H9 (cell line): ENCODE results near the gene MAST4. TPM values are rescaled to one million over a fixed set of nuclear protein-coding genes. Genes with fewer than 3 reads are reported as not detected.

Experiments
- DNase-seq: peaks from one replicate; pipeline ENCODE4 v3.0.0-alpha.2; 2017
- H2AFZ ChIP-seq: one replicate; pipeline ENCODE4 v1.6.1; 2013; ENCODE audit warnings: mild to moderate bottlenecking, low read length, control low read depth, moderate library complexity
- H2AK5ac ChIP-seq: 2 replicates; pipeline ENCODE4 v1.6.1; 2013; ENCODE audit warnings: low read length, control low read depth, mixed read lengths; ENCODE audit not compliant: insufficient read length
- H2BK120ac ChIP-seq: one replicate; pipeline ENCODE4 v1.6.1; 2013; ENCODE audit warnings: low read depth, mild to moderate bottlenecking, low read length, control low read depth, inconsistent platforms; ENCODE audit not compliant: poor library complexity, severe bottlenecking
- H2BK12ac ChIP-seq: 2 replicates; pipeline ENCODE4 v1.6.1; 2013; ENCODE audit warnings: low read length, control low read depth, mixed read lengths, low read depth; ENCODE audit not compliant: insufficient read length
- H2BK15ac ChIP-seq: 2 replicates; pipeline ENCODE4 v1.6.1; 2013; ENCODE audit warnings: low read depth, low read length, control low read depth
- H2BK20ac ChIP-seq: one replicate; pipeline ENCODE4 v1.6.1; 2013; ENCODE audit warnings: low read depth, mild to moderate bottlenecking, low read length, control low read depth, inconsistent platforms; ENCODE audit not compliant: poor library complexity, severe bottlenecking
- H2BK5ac ChIP-seq: 2 replicates; pipeline ENCODE4 v1.6.1; 2013; ENCODE audit warnings: low read length, control low read depth, mixed read lengths; ENCODE audit not compliant: insufficient read length
- H3K14ac ChIP-seq: 2 replicates; pipeline ENCODE4 v1.6.1; 2013; ENCODE audit warnings: low read length, control low read depth; ENCODE audit not compliant: insufficient read depth
- H3K18ac ChIP-seq: 2 replicates; pipeline ENCODE4 v1.6.1; 2013; ENCODE audit warnings: low read depth, mild to moderate bottlenecking, mixed read lengths, low read length, control low read depth; ENCODE audit not compliant: insufficient read length
- H3K23ac ChIP-seq: 2 replicates; pipeline ENCODE4 v1.6.1; 2013; ENCODE audit warnings: low read length, control low read depth, mixed read lengths, low read depth; ENCODE audit not compliant: insufficient read length
- H3K23me2 ChIP-seq: 2 replicates; pipeline ENCODE4 v1.6.1; 2013; ENCODE audit warnings: low read depth, mild to moderate bottlenecking, mixed read lengths, low read length, control low read depth; ENCODE audit not compliant: insufficient read length, poor library complexity, severe bottlenecking
- H3K27ac ChIP-seq: 2 replicates; pipeline ENCODE4 v1.5.1; 2013; ENCODE audit warnings: low read length, control low read depth, mixed read lengths, low read depth; ENCODE audit not compliant: insufficient read length
- H3K27me3 ChIP-seq: 2 replicates; pipeline ENCODE4 v1.6.1; 2013; ENCODE audit warnings: low read length, control low read depth, inconsistent platforms; ENCODE audit not compliant: insufficient read depth
- H3K4ac ChIP-seq: 2 replicates; pipeline ENCODE4 v1.6.1; 2013; ENCODE audit warnings: low read depth, mild to moderate bottlenecking, control low read depth, inconsistent platforms, low read length, moderate library complexity
- H3K4me1 ChIP-seq: 2 replicates; pipeline ENCODE4 v1.6.1; 2013; ENCODE audit warnings: low read length, control low read depth, inconsistent platforms; ENCODE audit not compliant: insufficient read depth
- H3K4me2 ChIP-seq: 2 replicates; pipeline ENCODE4 v1.6.1; 2013; ENCODE audit warnings: low read length, control low read depth, mixed read lengths; ENCODE audit not compliant: insufficient read length, insufficient read depth
- H3K56ac ChIP-seq: 2 replicates; pipeline ENCODE4 v1.6.1; 2013; ENCODE audit warnings: low read depth, mild to moderate bottlenecking, mixed read lengths, low read length, control low read depth; ENCODE audit not compliant: insufficient read length
- H3K79me1 ChIP-seq: 2 replicates; pipeline ENCODE4 v1.6.1; 2013; ENCODE audit warnings: low read depth, mild to moderate bottlenecking, moderate library complexity, low read length, control low read depth, inconsistent platforms; ENCODE audit not compliant: insufficient read depth, poor library complexity, severe bottlenecking
- H3K79me2 ChIP-seq: 2 replicates; pipeline ENCODE4 v1.6.1; 2013; ENCODE audit warnings: low read length, control low read depth, inconsistent platforms; ENCODE audit not compliant: insufficient read depth
- H3K9ac ChIP-seq: 2 replicates; pipeline ENCODE4 v1.6.1; 2013; ENCODE audit warnings: low read length, control low read depth, mixed read lengths; ENCODE audit not compliant: insufficient read length; ENCODE audit errors: extremely low read depth
- H3K9me3 ChIP-seq: one replicate; pipeline ENCODE4 v1.6.1; 2013; ENCODE audit warnings: low read depth, low read length, inconsistent platforms; ENCODE audit not compliant: control insufficient read depth
- H3T11ph ChIP-seq: one replicate; pipeline ENCODE4 v1.6.1; 2013; ENCODE audit warnings: mild to moderate bottlenecking, low read length, control low read depth, inconsistent platforms
- H4K20me1 ChIP-seq: one replicate; pipeline ENCODE4 v1.6.1; 2013; ENCODE audit not compliant: control insufficient read depth, insufficient read length, insufficient read depth
- H4K5ac ChIP-seq: 2 replicates; pipeline ENCODE4 v1.6.1; 2013; ENCODE audit warnings: low read depth, mild to moderate bottlenecking, mixed read lengths, low read length, control low read depth; ENCODE audit not compliant: insufficient read length
- H4K8ac ChIP-seq: replicated peaks from 2 replicates; pipeline ENCODE4 v1.6.1; 2013; ENCODE audit warnings: low read length, control low read depth, mixed read lengths, low read depth; ENCODE audit not compliant: insufficient read length
- H4K91ac ChIP-seq: 2 replicates; pipeline ENCODE4 v1.6.1; 2013; ENCODE audit warnings: low read depth, mild to moderate bottlenecking, moderate library complexity, mixed read lengths, low read length, control low read depth; ENCODE audit not compliant: insufficient read length
- H3K27ac Mint-ChIP-seq, 3 experiments: 2 replicates in 2 of 3; 3 replicates in 1 of 3; pipeline ENCODE4 v1.8.0; 2020 to 2021; ENCODE audit warnings: mixed read lengths in 3 of 3, mild to moderate bottlenecking in 1 of 3, moderate library complexity in 1 of 3
- H3K27me3 Mint-ChIP-seq: 2 replicates; pipeline ENCODE4 v1.8.0; 2021; ENCODE audit warnings: low read depth, mild to moderate bottlenecking, moderate library complexity, mixed read lengths
- H3K36me3 Mint-ChIP-seq, 3 experiments: 2 replicates in 2 of 3; 3 replicates in 1 of 3; pipeline ENCODE4 v1.8.0; 2020 to 2021; ENCODE audit warnings: low read depth in 3 of 3, mixed read lengths in 3 of 3; ENCODE audit not compliant: insufficient read depth in 1 of 3
- H3K4me1 Mint-ChIP-seq, 2 experiments: 2 replicates each; pipeline ENCODE4 v1.8.0; 2020; ENCODE audit warnings: mixed read lengths in 2 of 2
- H3K4me3 Mint-ChIP-seq, 2 experiments: 2 replicates in 1 of 2; 3 replicates in 1 of 2; pipeline ENCODE4 v1.8.0; 2020 to 2021; ENCODE audit warnings: mild to moderate bottlenecking in 2 of 2, mixed read lengths in 2 of 2, moderate library complexity in 1 of 2
- H3K9me3 Mint-ChIP-seq, 2 experiments: 2 replicates in 1 of 2; 3 replicates in 1 of 2; pipeline ENCODE4 v1.8.0; 2020; ENCODE audit warnings: mild to moderate bottlenecking in 2 of 2, mixed read lengths in 2 of 2, moderate library complexity in 1 of 2
- CTCF ChIP-seq: fragments of 200-600 bp; sonication (generic); conservative IDR thresholded peaks from 3 replicates; pipeline ENCODE4 v1.8.0; 2021; ENCODE audit warnings: antibody characterized with exemption, mild to moderate bottlenecking
- WGBS: extraction: QIAGEN DNeasy Blood & Tissue Kit; methylation state at CpG from one replicate; pipeline ENCODE4 v1.1.7; 2013; ENCODE audit warnings: missing lambda C conversion rate, low lambda C conversion rate, mixed read lengths; ENCODE audit not compliant: insufficient read length; ENCODE audit errors: extremely low coverage; 5-methylcytosine and 5-hydroxymethylcytosine counted together
- total RNA-seq: library from RNA; stranded (reverse); gene quantifications from 2 replicates; pipeline ENCODE4 v1.2.1, GENCODE V29; 2021

Gene MAST4
- total RNA-seq, 1 experiment from 2014 or later, result 3.7 TPM

- no peak overlapping the region for H2BK20ac ChIP-seq
- Mint-ChIP-seq H3K4me1 (peaks cover 6 to 7% of the 10 kb centered on the region in 2 experiments), H3K36me3 (no peaks in the 10 kb centered on the region), H3K9me3 (no peaks in the 10 kb centered on the region), H3K4me3 (no peak overlapping the region), H3K27me3 (no peaks in the 10 kb centered on the region), H3K27ac (no peak overlapping the region)
- no peaks in the 10 kb centered on the region for H3K79me2 ChIP-seq
- H3K9me3 ChIP-seq, result no peaks in the 10 kb centered on the region
- DNase-seq, result no peak
- H3T11ph ChIP-seq, result no peak overlapping the region
- no peak overlapping the region for H3K18ac ChIP-seq
- no peak overlapping the region for H4K5ac ChIP-seq
- no peaks in the 10 kb centered on the region for H3K4me1 ChIP-seq
- no peak overlapping the region for H4K8ac ChIP-seq
- H2BK12ac ChIP-seq, result no peak overlapping the region
- no peak overlapping the region for H2AK5ac ChIP-seq
- no peaks in the 10 kb centered on the region for H4K20me1 ChIP-seq
- WGBS, result no CpG with 5 or more reads among the region's 3 CpGs
- H2BK5ac ChIP-seq, result no peak overlapping the region
- H3K14ac ChIP-seq, result no peak overlapping the region
- H3K27me3 ChIP-seq, result no peaks in the 10 kb centered on the region
- no peak overlapping the region for H3K27ac ChIP-seq
- H2BK120ac ChIP-seq, result no peak overlapping the region
- no peak overlapping the region for H3K4me2 ChIP-seq
- H3K9ac ChIP-seq, result no peak overlapping the region
- no peak overlapping the region for H2AFZ ChIP-seq
- no peak overlapping the region for H3K4ac ChIP-seq
- H3K56ac ChIP-seq, result no peak overlapping the region
- H4K91ac ChIP-seq, result no peak overlapping the region
- no peak overlapping the region for H2BK15ac ChIP-seq
- H3K79me1 ChIP-seq, result no peaks in the 10 kb centered on the region
- TF ChIP-seq CTCF, result no peak
- H3K23ac ChIP-seq, result no peak overlapping the region
- no peaks in the 10 kb centered on the region for H3K23me2 ChIP-seq
These were observed 370.9 kb downstream of the MAST4 start for GRCh38 chr5:66967102-66967501.
